HEK293T (cell line): Measurements from ENCODE around the gene UBE4A.

Source experiments
- ARNT ChIP-seq: fragments of 450-650 bp; IDR thresholded peaks from 2 replicates; pipeline ENCODE4 v1.6.1; 2017; ENCODE audit warnings: mild to moderate bottlenecking
- BHLHE40 ChIP-seq: fragments of 450-650 bp; IDR thresholded peaks from 2 replicates; pipeline ENCODE4 v1.6.1; 2016; ENCODE audit warnings: mild to moderate bottlenecking, moderate library complexity, borderline replicate concordance
- CTBP1 ChIP-seq: fragments of 450-650 bp; IDR thresholded peaks from 2 replicates; pipeline ENCODE4 v1.6.1; 2016; ENCODE audit warnings: borderline replicate concordance
- ELF4 ChIP-seq: fragments of 450-650 bp; IDR thresholded peaks from 2 replicates; pipeline ENCODE4 v1.6.1; 2017; ENCODE audit warnings: antibody characterized with exemption
- FOXK2 ChIP-seq: fragments of 450-650 bp; IDR thresholded peaks from 2 replicates; pipeline ENCODE4 v1.6.1; 2016; ENCODE audit warnings: mild to moderate bottlenecking
- FOXM1 ChIP-seq: fragments of 450-650 bp; IDR thresholded peaks from 2 replicates; pipeline ENCODE4 v1.6.1; 2017; ENCODE audit warnings: mild to moderate bottlenecking, borderline replicate concordance
- HDGF ChIP-seq: fragments of 450-650 bp; IDR thresholded peaks from 2 replicates; pipeline ENCODE4 v1.6.1; 2017; ENCODE audit warnings: antibody characterized with exemption, borderline replicate concordance
- L3MBTL2 ChIP-seq: fragments of 450-650 bp; conservative IDR thresholded peaks from 2 replicates; pipeline ENCODE4 v1.6.1; 2016; ENCODE audit warnings: mild to moderate bottlenecking
- NFRKB ChIP-seq: fragments of 450-650 bp; IDR thresholded peaks from 2 replicates; pipeline ENCODE4 v1.6.1; 2016; ENCODE audit warnings: mild to moderate bottlenecking, moderate library complexity
- SP1 ChIP-seq: fragments of 450-650 bp; IDR thresholded peaks from 2 replicates; pipeline ENCODE4 v1.6.1; 2017
- SUZ12 ChIP-seq: fragments of 450-650 bp; IDR thresholded peaks from 2 replicates; pipeline ENCODE4 v1.6.1; 2016; ENCODE audit warnings: mild to moderate bottlenecking
- TARDBP ChIP-seq: fragments of 450-650 bp; IDR thresholded peaks from 2 replicates; pipeline ENCODE4 v1.6.1; 2016
- ZNF384 ChIP-seq: fragments of 450-650 bp; IDR thresholded peaks from 2 replicates; pipeline ENCODE4 v1.6.1; 2016

GRCh38 chr11:118318124-118318523, 41.3 kb upstream of the UBE4A start:
- no peak for TF ChIP-seq ARNT
- no peak for TF ChIP-seq HDGF
- no peak for TF ChIP-seq FOXK2
- TF ChIP-seq FOXM1 = no peak
- no peak for TF ChIP-seq ELF4
- no peak for TF ChIP-seq SP1
- no peak for TF ChIP-seq NFRKB
- no peak for TF ChIP-seq BHLHE40
- no peak for TF ChIP-seq ZNF384
- TF ChIP-seq SUZ12 = no peak
- TF ChIP-seq TARDBP = no peak
- TF ChIP-seq CTBP1 = no peak
- TF ChIP-seq L3MBTL2 = no peak
